Glomerular visceral epithelial cell (primary cell): ENCODE measurements around the gene OR2A5.
"Not testable (repeated sequence)": the region's sequence is repeated elsewhere in the genome, so short reads cannot be mapped to it uniquely, and the experiment has no call there.

Source experiments
- DNase-seq: peaks from one replicate; pipeline ENCODE4 v3.0.0-alpha.2; 2016; ENCODE audit errors: extremely low spot score

The OR2A5 gene

DNA sequence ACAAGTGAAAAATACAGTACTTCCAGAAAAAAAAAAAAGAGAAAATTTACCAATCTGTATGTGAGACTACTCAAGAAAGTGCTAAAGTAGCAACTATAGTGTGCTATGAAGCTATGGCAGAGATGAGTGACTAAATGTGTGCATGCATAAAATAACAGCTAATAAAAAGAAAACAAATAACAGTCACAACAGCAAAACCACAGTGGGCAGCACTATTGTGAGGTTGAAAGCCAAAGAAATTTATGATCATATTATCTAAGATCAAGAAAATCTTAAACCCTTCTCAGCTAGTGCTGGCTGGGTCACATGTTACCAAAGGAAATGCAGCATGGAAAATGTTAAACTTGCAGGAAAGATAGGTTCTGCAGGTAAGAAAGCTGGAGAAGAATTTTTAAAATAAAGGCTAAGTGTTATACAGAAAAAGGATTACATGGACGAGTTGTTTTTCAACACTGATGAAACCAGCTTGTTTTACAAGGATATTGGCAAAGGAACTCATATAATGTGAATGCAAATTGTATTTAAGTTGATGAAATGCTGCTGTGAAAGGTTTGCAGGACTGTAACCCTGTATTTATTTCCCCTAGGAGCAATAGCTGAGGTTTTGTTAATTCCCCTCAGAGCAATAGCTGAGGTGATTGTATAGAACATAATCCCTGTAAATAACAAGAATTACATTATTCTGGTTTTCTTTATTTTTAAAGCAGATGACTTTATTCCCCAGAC is 15.6 kb upstream of the OR2A5 start:
- no peak for DNase-seq

DNA sequence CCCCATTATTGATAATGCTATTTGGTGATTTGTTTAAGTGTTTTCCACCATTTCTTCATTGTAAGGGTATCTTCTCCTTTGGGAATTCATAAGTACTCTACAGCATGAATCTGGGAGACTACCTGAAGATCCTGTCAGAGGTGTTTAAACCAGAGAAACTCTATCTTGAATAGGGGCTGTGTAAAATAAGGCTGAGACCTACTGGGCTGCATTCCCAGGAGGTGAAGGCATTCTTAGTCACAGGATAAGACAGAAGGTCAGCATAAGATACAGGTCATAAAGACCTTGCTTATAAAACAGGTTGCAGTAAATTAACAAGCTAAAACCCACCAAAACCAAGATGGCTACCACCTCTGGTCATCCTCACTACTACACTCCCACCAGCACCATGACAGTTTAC is 13.4 kb upstream of the OR2A5 start:
- no peak for DNase-seq

DNA sequence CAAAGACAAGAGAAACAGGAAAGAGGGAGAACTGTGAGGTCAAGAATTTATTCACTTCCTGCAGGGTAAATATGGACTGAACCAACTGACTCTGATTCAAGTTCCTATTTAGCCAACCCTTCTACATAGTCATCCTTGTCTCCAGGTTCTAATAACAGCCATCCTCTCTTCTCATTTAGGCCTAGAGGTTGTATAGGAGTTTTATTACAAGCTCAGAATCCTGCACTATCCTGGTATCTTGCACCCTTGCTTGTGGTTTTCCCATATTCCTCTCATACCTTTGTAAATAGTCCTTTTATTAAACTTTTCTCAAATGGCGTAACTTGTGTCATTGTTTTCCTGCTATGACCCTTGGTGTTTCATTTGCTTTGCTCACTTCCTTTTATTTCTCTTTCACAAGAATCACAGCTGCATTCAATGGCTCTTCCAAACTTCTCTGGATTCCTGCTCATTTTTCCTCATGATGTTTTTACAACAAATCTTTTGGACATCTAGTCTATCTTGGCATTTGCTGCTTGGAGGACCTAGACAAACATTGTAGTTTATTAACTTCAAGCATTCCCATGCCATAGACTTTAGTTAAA is 12.4 kb upstream of the OR2A5 start:
- DNase-seq = no peak

DNA sequence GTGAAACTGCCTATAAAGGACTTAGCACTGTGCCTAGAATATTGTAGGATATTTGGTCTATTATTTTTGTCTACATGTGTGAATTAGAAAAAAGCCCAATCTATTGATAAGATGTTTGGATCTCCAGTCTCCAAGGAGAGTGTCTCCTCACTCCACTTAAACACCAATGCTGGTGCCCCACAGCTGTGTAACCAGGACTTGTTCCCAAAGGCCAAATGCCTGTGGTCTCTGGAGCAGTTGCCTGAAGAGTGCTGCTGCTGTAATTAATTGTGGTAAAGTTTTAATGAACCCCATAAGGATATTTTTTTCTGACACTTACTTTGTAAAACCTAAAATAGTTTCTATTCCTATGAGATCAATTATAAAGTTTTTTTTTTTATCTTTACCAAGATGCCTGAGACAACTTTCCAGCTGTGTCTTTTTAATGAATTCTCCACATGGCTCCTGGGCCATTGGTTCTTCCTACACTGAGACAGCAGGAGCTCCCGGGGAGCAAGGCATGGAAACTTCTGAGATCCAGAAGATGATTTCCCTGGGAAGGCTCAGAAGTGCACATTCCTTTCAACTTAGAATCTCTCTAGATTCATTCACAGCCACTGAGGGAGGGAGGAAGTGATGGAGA is 11.2 kb upstream of the OR2A5 start:
- DNase-seq = no peak

DNA sequence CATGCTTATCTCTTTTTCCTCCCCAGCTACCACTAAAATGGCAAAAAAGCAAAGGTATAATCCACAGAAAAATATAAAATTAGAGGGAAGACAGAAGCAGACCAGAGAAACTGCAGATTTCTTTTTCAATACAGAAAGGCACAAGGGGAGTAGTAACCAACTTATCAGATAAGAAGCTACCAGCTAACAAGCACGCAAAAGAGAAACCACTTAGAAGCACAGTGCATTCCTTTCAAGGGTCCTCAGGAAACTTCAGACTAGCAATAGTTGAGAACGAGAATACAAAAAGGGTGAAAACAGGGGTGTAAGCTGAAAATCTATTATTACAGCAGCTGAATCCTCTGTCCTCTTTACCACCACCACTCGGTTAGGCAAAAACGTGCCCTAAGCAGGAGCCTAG is 9.9 kb upstream of the OR2A5 start:
- no peak for DNase-seq

DNA sequence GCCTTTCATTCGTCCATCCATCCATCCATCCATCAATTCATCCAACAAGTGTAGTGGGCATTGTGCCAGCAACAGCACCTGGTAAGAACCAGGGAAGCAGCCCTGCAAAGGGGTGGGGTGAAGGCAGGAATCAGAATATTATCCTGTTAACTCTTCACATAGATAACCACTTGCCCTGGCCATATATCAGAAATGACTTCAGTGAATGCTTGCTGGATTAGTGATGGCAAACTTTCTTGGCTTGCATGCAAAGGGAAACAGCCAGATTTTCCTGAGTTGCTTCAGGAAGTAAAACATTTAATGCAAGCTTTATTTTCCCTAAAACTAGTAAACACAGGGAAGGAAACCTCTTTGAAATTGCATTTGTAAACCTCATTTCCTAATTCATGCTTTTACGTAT is 743 bp downstream of the OR2A5 start:
- DNase-seq = no peak

DNA sequence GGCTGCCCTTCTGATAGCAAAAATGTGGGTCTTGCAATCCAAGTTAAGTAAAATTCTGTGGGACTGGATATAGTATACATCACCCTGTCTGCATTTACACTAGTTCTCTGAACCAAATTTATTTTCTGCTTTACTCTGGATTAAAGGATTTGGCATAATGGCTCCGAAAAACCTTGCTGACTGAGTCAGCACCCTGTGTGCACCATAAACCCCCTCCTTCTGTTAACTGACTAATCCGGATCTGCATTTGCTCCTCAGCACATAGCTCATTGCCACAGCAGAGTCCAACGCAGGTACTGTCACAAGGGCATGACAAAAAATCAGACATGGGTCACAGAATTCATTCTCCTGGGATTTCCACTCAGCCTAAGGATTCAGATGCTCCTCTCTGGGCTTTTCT is 1.3 kb downstream of the OR2A5 start:
- no peak for DNase-seq

DNA sequence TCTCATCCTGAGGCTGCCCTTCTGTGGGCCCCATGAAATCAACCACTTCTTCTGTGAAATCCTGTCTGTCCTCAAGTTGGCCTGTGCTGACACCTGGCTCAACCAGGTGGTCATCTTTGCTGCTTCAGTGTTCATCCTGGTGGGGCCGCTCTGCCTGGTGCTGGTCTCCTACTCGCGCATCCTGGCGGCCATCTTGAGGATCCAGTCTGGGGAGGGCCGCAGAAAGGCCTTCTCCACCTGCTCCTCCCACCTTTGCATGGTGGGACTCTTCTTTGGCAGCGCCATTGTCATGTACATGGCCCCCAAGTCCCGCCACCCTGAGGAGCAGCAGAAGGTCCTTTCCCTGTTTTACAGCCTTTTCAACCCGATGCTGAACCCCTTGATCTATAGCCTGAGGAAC is 2.1 kb downstream of the OR2A5 start:
- DNase-seq = not testable (repeated sequence)

DNA sequence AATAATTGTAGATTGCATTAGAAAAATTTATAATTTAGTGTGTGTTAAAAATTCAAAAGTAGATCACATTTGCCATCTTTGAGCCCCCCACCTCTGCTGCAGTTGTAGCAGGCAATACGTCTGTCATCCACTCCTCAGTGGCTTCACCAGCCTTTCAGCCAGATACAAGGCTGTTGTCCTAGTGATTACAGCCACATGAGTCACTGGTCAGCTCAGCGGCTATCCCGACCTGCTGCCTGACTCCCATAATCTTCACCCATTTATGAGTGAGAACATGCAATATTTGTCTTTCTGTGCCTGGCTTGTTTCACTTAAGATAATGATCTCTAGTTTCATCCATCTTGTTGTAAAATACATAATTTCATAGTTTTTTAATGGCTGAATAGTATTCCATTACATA is 9.2 kb downstream of the OR2A5 start:
- peak; percentile 35 for DNase-seq

DNA sequence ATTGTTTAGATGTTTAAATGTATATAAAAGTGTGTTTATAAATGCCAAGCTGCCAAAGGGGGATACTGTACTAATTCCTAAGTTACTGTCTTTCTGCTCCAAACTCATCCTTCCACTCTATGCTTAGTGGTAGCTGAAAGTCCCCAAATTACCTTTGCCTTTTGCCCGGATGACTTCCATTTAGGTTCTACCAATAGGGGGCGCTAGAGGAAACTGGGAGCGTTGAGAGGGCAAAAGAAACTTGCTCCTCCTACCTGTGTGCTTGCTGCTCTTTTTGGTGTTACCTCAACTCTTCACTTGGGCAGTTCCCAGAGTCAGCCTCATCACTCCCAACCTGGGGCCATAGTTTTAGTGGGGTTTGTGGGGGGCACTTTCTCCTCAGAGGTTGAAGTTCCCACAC is 15.0 kb downstream of the OR2A5 start:
- DNase-seq = no peak

DNA sequence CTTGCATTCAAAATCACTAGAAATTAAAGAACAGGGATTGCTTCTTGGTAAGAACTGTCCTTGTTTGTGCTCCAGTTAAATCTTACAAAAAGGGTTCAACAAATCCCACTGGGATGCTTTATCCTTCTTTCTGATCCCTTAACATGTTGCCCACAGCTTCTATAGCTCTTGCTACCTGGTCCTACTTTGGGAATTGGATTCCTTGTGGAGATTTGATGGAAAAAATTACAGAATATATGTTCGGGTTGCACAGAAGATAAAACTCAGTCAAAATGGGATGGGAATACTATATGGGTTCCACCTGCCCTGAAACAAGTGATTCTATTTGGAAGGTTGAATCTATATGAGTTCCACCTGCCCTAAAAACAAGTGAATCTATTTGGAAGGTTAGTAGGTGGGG is 20.8 kb downstream of the OR2A5 start, which contains the start of gene OR2A25:
OR2A25 (plus strand) TSS at position 301 of the 400 bp plus-strand sequence. CDS start 4,409 bp downstream, outside the sequence.
- DNase-seq = no peak

DNA sequence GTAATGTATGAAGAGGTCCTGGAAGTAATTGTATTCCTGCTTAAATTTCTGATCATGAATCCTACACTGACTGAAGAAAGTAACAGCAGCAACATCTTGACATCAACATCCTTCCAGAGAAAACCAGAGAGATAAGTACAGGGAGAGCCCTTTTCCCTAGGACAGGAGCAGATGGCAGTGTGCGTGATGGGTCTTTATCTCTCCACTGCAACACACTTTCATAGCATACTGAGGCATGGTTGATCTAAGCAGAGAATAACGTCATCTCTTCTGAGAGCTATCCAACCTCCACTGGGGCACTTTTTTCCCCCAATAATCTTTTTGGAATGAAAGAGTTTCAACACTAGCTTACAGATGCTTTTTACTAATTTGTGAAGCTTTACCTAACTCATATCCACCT is 21.2 kb downstream of the OR2A5 start:
- DNase-seq = no peak

DNA sequence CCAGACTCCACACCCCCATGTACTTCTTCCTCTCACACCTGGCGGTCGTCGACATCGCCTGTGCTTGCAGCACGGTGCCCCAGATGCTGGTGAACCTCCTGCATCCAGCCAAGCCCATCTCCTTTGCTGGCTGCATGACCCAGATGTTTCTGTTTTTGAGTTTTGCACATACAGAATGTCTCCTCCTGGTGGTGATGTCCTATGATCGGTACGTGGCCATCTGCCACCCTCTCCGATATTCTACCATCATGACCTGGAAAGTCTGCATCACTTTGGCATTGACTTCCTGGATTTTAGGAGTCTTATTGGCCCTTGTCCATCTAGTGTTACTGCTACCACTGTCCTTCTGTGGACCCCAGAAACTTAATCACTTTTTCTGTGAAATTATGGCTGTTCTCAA is 25.6 kb downstream of the OR2A5 start:
- DNase-seq = no peak

DNA sequence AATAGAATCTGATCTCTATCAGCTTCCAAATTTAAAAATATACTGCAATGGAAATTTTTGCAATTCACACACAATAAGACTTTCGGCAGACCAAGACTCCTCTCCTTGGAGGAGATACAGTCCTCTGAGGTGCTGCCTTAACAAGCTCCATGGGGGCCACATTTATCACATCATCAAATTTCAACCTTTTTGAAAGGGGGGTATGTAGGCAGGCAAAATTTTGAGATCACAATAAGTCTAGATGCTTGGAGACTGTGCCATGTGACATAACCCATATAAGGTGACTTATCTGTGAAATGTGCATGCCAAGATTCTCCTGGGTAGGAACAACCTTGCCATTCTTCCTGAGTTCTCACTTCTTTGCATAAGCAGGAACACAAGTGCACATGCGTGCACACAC is 37.2 kb downstream of the OR2A5 start, which contains the start of gene OR2A12:
OR2A12 (plus strand) TSS at position 301 of the 400 bp plus-strand sequence. CDS start 8,830 bp downstream, outside the sequence.
- DNase-seq = no peak

DNA sequence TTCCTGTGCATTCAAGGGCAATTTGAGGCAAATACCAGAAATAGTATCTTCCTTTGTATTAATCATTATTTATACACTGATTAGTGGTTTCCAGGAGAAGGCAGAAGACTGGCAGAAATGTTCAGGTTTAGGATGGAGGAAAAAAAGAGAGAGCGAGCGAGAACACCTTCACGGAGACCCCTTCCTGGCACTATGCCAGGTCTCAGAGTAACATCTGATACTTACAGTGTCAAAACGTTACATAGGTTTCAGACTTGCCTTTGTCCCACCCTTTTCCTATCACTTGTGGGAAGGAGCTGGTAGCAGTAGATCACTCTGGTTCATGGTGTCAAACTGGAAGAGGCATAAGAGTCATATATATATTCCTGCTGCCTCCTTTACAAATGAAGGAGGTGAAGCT is 38.0 kb downstream of the OR2A5 start:
- DNase-seq = no peak

DNA sequence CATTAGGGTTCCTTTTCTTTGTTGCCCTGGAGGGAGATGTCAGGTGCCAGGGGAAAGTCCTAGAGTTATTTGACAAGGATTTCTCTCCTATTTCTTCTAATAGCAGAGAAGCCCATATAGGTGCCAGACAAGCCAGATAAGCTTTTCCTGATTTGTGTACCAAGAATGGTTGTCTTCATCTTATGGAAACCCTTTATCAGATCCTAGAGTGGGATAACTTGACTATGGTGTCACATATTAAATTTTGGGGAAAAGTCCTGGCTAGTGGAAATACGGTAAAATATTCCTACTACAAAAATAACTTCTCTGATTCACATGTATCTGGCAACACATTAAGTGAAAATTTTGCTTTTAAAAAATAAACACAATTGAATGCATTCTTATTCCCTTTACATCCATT is 38.5 kb downstream of the OR2A5 start:
- no peak for DNase-seq

DNA sequence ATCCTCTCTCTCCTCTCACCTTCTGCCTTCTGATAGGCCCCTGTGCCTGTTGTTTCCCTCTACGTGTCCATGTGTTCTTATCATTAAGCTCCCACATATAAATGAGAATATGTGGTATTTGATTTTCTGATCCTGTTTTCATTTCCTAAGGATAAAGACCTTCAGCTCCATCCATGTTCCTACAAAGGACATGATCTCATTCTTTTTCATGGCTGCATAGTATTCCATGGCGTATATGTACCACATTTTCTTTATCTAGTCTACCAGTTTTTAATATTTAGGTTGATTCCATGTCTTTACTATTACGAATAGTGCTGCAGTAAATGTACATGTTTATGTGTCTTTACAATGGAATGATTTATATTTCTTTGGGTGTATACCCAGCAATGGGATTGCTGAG is 41.9 kb downstream of the OR2A5 start:
- no peak for DNase-seq

DNA sequence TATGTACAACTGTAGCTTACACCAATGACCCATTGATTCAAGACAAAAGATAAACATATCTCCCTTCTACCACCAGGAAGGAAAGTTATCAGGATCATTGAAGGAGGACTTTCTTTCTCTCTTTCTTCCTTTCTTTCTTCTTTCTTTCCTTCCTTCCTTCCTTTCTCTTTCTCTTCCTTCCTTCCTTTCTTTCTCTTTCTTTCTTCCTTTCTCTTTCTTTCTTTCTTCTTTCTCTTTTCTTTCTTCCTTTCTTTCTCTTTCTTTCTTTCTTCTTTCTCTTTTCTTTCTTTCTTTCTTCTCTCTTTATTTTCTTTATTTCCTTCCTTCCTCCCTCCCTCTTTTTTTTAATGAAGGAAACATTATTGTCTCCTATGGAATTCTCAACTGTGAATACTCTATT is 50.0 kb downstream of the OR2A5 start:
- no peak for DNase-seq

DNA sequence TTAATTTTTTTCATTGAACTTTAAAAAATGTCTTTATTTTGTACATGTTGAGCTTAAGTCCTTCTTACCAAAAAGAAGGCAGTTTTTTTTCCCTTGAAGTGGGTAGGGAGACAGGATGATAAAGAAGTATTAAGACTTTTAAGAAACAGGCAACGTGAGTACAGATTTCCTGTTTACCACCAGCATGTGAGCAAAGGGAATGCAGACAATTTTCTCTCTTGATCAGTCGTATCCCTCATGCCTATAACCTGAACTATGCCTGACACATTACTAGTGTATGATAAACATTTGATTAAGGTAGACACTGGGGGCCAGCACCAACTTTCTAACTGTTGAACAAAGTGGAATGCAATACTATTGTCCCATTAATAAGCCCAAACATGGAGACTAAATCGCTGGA is 51.9 kb downstream of the OR2A5 start:
- DNase-seq = no peak

DNA sequence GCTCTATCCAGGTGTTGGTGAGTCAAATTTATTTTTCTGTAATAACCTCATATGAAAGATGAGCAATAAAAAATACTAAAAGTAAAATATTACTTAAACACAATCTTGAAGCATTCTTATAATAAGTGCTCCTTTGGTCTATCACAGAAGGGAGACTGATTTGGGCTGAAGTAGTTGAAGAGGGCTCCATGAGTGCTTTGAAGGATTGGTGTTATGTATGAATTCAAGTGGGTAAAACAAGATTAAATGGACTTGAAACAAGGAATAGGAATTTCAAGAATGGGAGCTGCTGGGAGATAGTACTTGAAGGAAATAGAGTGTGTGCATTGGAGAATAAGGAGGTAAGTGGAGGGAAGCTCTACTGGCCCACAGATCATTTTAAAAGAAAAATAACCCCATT is 53.3 kb downstream of the OR2A5 start:
- no peak for DNase-seq

DNA sequence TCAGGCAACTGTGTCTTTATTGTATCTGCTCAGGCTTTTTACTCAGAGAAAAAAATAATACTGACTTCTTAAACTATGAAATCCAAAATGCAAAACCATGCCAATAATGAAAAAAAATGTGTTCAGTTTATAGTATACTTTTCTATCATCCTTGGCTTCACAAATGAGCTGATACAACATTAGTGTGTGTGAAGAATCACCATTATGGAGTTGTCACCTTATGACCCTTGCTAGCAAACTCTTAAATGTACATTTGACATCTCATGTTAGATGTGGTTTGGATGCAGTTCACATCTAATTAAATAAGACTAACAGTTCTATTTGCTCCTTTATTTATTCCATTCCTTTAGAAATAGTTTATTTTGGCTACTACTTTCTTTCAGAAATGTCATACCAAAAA is 56.5 kb downstream of the OR2A5 start:
- no peak for DNase-seq
